ENCODE data around the gene CCDC102A. TPM values are rescaled to one million over a fixed set of nuclear protein-coding genes. Genes with fewer than 3 reads are reported as not detected.
A peak's percentile ranks its signal among the peaks of the same experiment; 100 is the strongest.

The CCDC102A gene
- total and polyA plus RNA-seq, 2 of the 13 experiments (the other 11 are each of a cell fraction or from before 2014, with no cell fraction given): 2.1 to 2.8 TPM

GRCh38 chr16:57471852-57472664 lies 64.3 kb downstream of the CCDC102A start (continued):
- no peak for TF ChIP-seq ZNF276 (CRISPR knock-in tag; IDR thresholded peaks at IDR 0.05; ENCODE audit: low read depth)
- TF ChIP-seq DDIT3 (CRISPR knock-in tag; IDR thresholded peaks at IDR 0.05): no peak
- no peak for TF ChIP-seq ZNF30 (CRISPR knock-in tag; IDR thresholded peaks at IDR 0.05)
- TF ChIP-seq STAT5B (CRISPR knock-in tag; IDR thresholded peaks at IDR 0.05): no peak
- no peak for TF ChIP-seq SRF (IDR thresholded peaks at IDR 0.05; ENCODE audit: low read depth, low read length)
- TF ChIP-seq PRDM4 (CRISPR knock-in tag; IDR thresholded peaks at IDR 0.05; ENCODE audit: borderline replicate concordance): no peak
- no peak for TF ChIP-seq ZSCAN22 (CRISPR knock-in tag; IDR thresholded peaks at IDR 0.05)
- TF ChIP-seq RERE (CRISPR knock-in tag; IDR thresholded peaks at IDR 0.05; ENCODE audit: low read depth): 0 out of 2 replicates have a peak, but pooled peaks have one; percentile 46
- no peak for TF ChIP-seq KMT2B (CRISPR knock-in tag; IDR thresholded peaks at IDR 0.05)
- peak; percentile 51; the same call in 1 of the 2 replicates for TF ChIP-seq ZNF788 (CRISPR knock-in tag; IDR thresholded peaks at IDR 0.05; ENCODE audit: borderline replicate concordance)
- TF ChIP-seq POLR2G (IDR thresholded peaks at IDR 0.05; ENCODE audit: low read depth, low read length): peak; percentile 69
- TF ChIP-seq ZC3H4 (CRISPR knock-in tag; IDR thresholded peaks at IDR 0.05; ENCODE audit: borderline replicate concordance): no peak
- TF ChIP-seq ZBTB37 (CRISPR knock-in tag; IDR thresholded peaks at IDR 0.05): no peak
- no peak; the same call in 1 of the 2 replicates for TF ChIP-seq ZNF740 (CRISPR knock-in tag; IDR thresholded peaks at IDR 0.05)

All from HepG2 (cell line).